Hematopoietic multipotent progenitor cell (in vitro differentiated cells): Measurements from ENCODE around the gene INPP5E. TPM values are rescaled to one million over a fixed set of nuclear protein-coding genes. Genes with fewer than 3 reads are reported as not detected.
"Not testable (repeated sequence)": the region's sequence is repeated elsewhere in the genome, so short reads cannot be mapped to it uniquely, and the experiment has no call there.

Source experiments
- DNase-seq, 3 donors: peaks; one replicate each; pipeline ENCODE4 v3.0.0-alpha.2; 2011 to 2015; ENCODE audit warnings: low read depth in 2 of 3, low spot score in 2 of 3
- total RNA-seq: library from RNA; depleted of rRNA; stranded (reverse); fragments of >200 nt; gene quantifications from one replicate; pipeline ENCODE4 v1.2.3, GENCODE V29; 2012

The INPP5E gene
- total RNA-seq, 1 donor, result 11.3 TPM

GRCh38 chr9:136409557-136410455 is 29.8 kb downstream of the INPP5E start:
- DNase-seq, result peak in 2 of 3 donors; percentile 5 to 21

GRCh38 chr9:136407911-136408310 is 31.7 kb downstream of the INPP5E start:
- no peak for DNase-seq

GRCh38 chr9:136407061-136407460 is 32.6 kb downstream of the INPP5E start:
- not testable (repeated sequence) for DNase-seq

GRCh38 chr9:136405904-136406303 is 33.7 kb downstream of the INPP5E start:
- DNase-seq, result not testable (repeated sequence)

- DNase-seq, result no peak
Observed at GRCh38 chr9:136405481-136405880, 34.2 kb downstream of the INPP5E start.

- DNase-seq, result no peak
Observed at GRCh38 chr9:136404801-136405136, 34.9 kb downstream of the INPP5E start.

GRCh38 chr9:136403915-136404800 is 35.5 kb downstream of the INPP5E start:
- DNase-seq, result no peak

GRCh38 chr9:136403538-136403914 is 36.1 kb downstream of the INPP5E start:
- peak in 1 of 3 donors; percentile 53 for DNase-seq

GRCh38 chr9:136402067-136402466 is 37.6 kb downstream of the INPP5E start:
- DNase-seq, result no peak

- DNase-seq, result no peak
Observed at GRCh38 chr9:136401173-136401922, 38.3 kb downstream of the INPP5E start.

GRCh38 chr9:136400038-136400834 is 39.4 kb downstream of the INPP5E start, which contains the start of gene SNAPC4:
SNAPC4 (minus strand) TSS chr9:136400170; CDS start chr9:136398428, 1,742 bp downstream.
- DNase-seq, result peak; percentile 78 to 89 (median 84)

- peak; percentile 18 to 46 (median 39) for DNase-seq
Observed at GRCh38 chr9:136399176-136400037, 40.2 kb downstream of the INPP5E start.

- no peak for DNase-seq
Observed at GRCh38 chr9:136398286-136398685, 41.4 kb downstream of the INPP5E start.

- DNase-seq, result no peak
Observed at GRCh38 chr9:136397643-136398042, 42.0 kb downstream of the INPP5E start.

- DNase-seq, result no peak
Observed at GRCh38 chr9:136396219-136396515, 43.5 kb downstream of the INPP5E start.

GRCh38 chr9:136395345-136396218 is 44.1 kb downstream of the INPP5E start:
- DNase-seq, result no peak

- no peak for DNase-seq
Observed at GRCh38 chr9:136395020-136395340, 44.7 kb downstream of the INPP5E start.

- DNase-seq, result no peak
Observed at GRCh38 chr9:136394312-136395019, 45.2 kb downstream of the INPP5E start.
